SK-N-DZ (cell line): Measurements from ENCODE around the gene RAPGEF2.

Experiments
- DNase-seq: peaks from one replicate; pipeline ENCODE4 v3.0.0-alpha.2; 2015; ENCODE audit warnings: low spot score

Gene RAPGEF2

DNA sequence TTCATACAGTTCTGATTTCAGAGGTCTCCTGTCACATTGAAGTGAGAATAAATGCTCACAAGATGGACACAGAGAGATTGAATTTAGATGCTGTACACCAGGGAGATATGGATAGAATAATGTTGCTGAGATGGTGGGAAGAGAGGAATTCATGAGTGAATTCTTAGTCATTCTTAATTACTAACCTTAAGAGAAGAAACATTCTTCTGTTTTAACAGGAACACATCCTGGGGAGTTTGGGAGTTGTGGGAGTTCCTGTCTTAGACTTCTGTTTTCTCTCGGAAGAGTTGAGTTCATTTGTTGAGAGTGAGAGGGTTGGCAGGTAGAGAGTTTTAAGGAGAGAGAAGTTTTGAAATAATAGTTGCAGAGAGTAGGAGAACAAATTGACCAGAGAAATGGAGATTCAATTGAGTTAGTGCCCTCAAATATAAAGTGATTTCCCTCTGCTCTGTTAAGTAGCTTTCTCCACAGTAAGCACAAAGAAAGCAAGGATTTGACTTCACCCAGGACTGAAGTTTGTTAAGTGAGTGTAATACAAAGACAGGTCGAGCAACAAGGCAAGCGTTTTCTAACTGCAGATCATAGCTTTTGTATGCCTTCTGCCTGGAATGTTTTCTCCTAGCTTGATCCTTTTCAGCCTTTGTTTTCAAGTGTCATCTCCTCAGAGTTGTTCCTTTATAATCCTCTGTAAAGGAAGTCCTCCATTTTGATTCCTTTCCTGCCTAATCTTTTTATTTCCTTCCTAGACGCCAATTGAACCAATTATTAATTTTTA is 205.9 kb downstream of the RAPGEF2 start:
- DNase-seq: no peak

GRCh38 chr4:159312236-159312635 is 209.4 kb downstream of the RAPGEF2 start:
- DNase-seq: no peak

DNA sequence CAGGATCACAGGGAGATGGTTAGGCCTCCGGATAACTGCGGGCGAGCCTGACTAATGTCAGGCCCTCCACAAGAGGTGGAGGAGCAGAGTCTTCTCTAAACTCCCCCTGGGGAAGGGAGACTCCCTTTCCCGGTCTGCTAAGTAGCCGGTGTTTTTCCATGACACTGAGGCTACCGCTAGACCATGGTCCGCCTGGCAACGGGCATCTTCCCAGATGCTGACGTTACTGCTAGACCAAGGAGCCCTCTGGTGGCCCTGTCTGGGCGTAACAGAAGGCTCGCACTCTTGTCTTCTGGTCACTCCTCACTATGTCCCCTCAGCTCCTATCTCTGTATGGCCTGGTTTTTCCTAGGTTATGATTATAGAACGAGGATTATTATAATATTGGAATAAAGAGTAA is 213.0 kb downstream of the RAPGEF2 start:
- peak; percentile 5 for DNase-seq

GRCh38 chr4:159317203-159317602 is 214.3 kb downstream of the RAPGEF2 start:
- DNase-seq: no peak

DNA sequence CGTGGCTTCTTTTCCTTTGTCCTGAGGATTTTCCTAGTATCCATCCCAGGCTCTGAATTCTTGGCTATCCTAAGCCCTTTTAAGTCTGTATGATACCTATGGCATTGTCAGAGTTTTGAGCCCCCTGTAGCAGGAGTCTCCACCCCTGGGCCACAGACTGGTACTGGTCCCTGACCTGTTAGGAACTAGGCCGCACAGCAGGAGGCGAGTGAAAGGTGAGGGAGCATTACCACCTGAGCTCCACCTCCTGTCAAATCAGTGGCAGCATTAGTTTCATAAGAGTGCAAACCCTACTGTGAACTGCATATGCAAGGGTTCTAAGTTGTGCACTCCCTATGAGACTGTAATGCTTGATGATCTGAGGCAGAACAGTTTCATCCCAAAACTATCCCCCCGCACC is 216.1 kb downstream of the RAPGEF2 start:
- no peak for DNase-seq

DNA sequence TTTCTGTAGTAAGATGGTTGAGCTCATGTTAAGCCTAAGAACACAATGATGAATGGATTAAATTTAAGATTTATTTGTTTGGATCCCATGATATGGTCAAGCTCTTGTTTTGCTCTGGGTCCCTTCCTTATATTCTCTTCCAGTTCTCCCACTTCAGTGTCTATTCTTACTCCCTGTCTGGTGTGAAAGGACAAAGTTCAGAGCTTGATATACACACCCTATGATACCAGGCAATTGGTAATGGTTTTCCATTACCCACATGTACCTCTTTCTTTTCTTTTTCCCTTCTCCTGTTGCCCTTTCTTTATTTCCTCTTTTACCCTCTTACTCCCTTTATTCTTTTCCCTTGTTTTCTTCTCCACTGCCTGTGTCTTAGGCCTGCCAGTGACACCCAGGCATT is 223.6 kb downstream of the RAPGEF2 start:
- DNase-seq: no peak

- DNase-seq: no peak
Measured at GRCh38 chr4:159328766-159329165, 225.9 kb downstream of the RAPGEF2 start.

GRCh38 chr4:159334461-159334860 is 231.6 kb downstream of the RAPGEF2 start:
- no peak for DNase-seq

- DNase-seq: no peak
Measured at GRCh38 chr4:159337041-159337440, 234.2 kb downstream of the RAPGEF2 start.

GRCh38 chr4:159341522-159341921 is 238.6 kb downstream of the RAPGEF2 start:
- no peak for DNase-seq

- DNase-seq: no peak
Measured at GRCh38 chr4:159342374-159342773, 239.5 kb downstream of the RAPGEF2 start.

DNA sequence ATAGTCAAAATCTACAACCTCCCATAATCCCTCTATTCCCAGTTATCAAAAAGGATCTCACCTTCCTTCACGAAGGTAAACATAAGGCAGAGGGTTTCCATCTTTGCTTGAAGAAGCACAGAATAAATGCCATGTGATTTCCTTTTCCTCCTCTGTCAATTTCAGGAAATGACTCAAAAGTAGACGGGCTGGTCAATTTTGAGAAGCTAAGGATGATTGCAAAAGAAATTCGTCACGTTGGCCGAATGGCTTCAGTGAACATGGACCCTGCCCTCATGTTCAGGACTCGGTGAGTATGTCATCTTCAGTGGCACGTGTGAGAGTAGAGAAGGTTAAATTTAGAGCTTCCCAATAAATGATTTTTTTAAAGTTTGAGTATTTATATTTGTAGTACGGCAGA is 240.2 kb downstream of the RAPGEF2 start:
- DNase-seq: no peak

DNA sequence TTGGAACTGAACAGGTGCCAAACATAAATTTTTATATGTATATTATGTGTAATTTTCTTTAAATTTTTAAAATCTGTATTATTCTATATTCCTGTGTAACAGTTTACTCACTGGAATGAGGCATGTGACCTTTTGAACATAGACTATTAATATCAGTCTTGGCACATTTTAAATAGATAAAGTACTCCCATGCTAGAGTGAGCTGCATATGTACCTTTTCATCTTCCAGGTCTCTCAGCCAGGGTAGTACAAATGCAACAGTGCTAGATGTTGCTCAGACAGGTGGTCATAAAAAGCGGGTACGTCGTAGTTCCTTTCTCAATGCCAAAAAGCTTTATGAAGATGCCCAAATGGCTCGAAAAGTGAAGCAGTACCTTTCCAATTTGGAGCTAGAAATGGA is 242.0 kb downstream of the RAPGEF2 start:
- DNase-seq: no peak

GRCh38 chr4:159346681-159347080 is 243.8 kb downstream of the RAPGEF2 start:
- no peak for DNase-seq

DNA sequence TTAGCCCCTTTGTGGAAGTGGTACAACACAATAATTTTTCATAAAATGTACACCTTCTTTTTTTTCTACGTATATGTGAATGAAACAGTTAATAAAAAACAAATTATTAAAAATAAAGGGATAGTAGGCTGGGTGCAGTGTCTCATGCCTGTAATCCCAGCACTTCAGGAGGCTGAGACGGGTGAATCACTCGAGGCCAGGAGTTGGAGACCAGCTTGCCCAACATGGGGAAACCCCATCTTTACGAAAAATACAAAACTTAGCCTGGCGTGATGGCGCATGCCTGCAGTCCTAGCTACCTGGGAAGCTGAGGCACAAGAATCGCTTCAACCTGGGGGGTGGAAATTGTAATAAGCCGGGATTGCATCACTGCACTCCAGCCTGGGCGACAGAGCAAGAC is 244.9 kb downstream of the RAPGEF2 start:
- no peak for DNase-seq

DNA sequence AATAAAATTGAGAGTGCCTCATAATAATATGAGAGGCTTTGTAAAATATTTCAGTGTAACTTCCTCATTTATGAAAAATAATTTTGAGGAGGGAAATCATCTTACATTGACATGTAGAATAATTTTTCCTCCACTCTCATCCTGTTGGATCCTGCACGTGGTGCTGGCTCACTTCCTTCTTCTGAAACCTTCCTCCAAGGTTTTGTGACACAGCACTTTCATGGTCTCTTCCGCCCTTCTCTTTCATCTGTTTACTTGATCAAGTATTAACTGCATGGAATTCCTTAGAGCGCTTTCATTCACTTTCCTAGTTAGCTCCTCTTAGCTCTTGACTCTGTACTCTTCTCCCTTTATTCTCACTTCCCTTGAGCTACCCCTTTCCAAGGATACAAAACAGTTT is 246.5 kb downstream of the RAPGEF2 start:
- no peak for DNase-seq

- DNase-seq: no peak
Measured at GRCh38 chr4:159352609-159353008, 249.7 kb downstream of the RAPGEF2 start.

DNA sequence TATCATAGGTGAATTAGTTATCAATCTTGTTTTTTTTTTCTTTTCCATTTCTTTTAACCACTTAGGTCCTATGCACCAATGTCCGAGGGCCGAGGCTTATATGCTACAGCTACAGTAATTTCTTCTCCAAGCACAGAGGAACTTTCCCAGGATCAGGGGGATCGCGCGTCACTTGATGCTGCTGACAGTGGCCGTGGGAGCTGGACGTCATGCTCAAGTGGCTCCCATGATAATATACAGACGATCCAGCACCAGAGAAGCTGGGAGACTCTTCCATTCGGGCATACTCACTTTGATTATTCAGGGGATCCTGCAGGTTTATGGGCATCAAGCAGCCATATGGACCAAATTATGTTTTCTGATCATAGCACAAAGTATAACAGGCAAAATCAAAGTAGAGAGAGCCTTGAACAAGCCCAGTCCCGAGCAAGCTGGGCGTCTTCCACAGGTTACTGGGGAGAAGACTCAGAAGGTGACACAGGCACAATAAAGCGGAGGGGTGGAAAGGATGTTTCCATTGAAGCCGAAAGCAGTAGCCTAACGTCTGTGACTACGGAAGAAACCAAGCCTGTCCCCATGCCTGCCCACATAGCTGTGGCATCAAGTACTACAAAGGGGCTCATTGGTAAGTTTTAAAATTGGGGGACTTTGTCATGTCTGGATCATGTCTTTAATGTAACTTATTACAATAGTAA is 250.7 kb downstream of the RAPGEF2 start:
- no peak for DNase-seq

- DNase-seq: no peak
Measured at GRCh38 chr4:159355466-159355865, 252.6 kb downstream of the RAPGEF2 start.

- no peak for DNase-seq
Measured at GRCh38 chr4:159357350-159357749, 254.5 kb downstream of the RAPGEF2 start.

- DNase-seq: no peak
Measured at GRCh38 chr4:159358226-159358625, 255.3 kb downstream of the RAPGEF2 start.

GRCh38 chr4:159360549-159360948 is 257.7 kb downstream of the RAPGEF2 start:
- DNase-seq: no peak

GRCh38 chr4:159363361-159363760 is 260.5 kb downstream of the RAPGEF2 start:
- DNase-seq: no peak
